HepG2 (cell line): ENCODE measurements around the gene LDLRAD4. TPM values are rescaled to one million over a fixed set of nuclear protein-coding genes. Genes with fewer than 3 reads are reported as not detected.

Experiments
- ATAC-seq: fragments of 200-7000 bp; cut with Tn5 transposase; 3 replicates; pipeline ENCODE4 v1.9.1; 2020; ENCODE audit warnings: mild to moderate bottlenecking, moderate library complexity
- BruUV-seq: library from RNA; stranded (reverse); fragments of 400-500 nt; replicated peaks from 2 replicates; lab custom pipeline; 2021; lab: Mats Ljungman, UMichigan
- CTCF ChIA-PET: fragments of 300-600 bp; formaldehyde crosslinking; extraction: SDS; loops from one replicate; lab custom pipeline; 2021; ENCODE audit warnings: low total read pairs, inconsistent platforms, low intra/inter-chr PET ratio; lab: Yijun Ruan, JAX
- POLR2A ChIA-PET: fragments of 350-600 bp; sonication (Branson Sonifier 250); formaldehyde crosslinking; loops from one replicate; lab custom pipeline; 2020; ENCODE audit warnings: antibody characterized with exemption, inconsistent platforms; lab: Yijun Ruan, JAX
- DNase-seq: peaks from one replicate; pipeline ENCODE4 v3.0.0-alpha.2; 2015; ENCODE audit warnings: low spot score
- FAIRE-seq: peaks from 3 replicates; lab custom pipeline; 2011; peaks lifted over from hg19 to GRCh38; lab: Jason Lieb, UNC
- H2AFZ ChIP-seq: one replicate; pipeline ENCODE4 v1.6.1; 2011; ENCODE audit warnings: low read length, inconsistent platforms
- H3K27ac ChIP-seq: fragments of 300-600 bp; 3 replicates; pipeline ENCODE4 v1.8.0; 2011; ENCODE audit warnings: mixed run types, mild to moderate bottlenecking, mixed read lengths, low read length, inconsistent platforms; ENCODE audit not compliant: insufficient read depth; ENCODE audit errors: extremely low read length
- H3K27me3 ChIP-seq, 2 experiments: fragments of 200-600 bp in 1 of 2; 2 replicates in 1 of 2; 3 replicates in 1 of 2; pipeline versions ENCODE4 v1.6.0 to v1.8.0; 2011; ENCODE audit warnings: low read length in 2 of 2, mild to moderate bottlenecking in 2 of 2, moderate library complexity in 2 of 2, inconsistent platforms in 1 of 2; ENCODE audit not compliant: insufficient read depth in 2 of 2, control insufficient read depth in 1 of 2
- H3K36me3 ChIP-seq, 2 experiments: fragments of 200-600 bp in 1 of 2; replicated peaks in 1 of 2; 2 replicates in 1 of 2; 3 replicates in 1 of 2; pipeline versions ENCODE4 v1.5.1 to v1.8.0; 2011; ENCODE audit warnings: low read length in 2 of 2, inconsistent platforms in 1 of 2; ENCODE audit not compliant: insufficient read depth in 2 of 2, control insufficient read depth in 1 of 2
- H3K4me1 ChIP-seq: 2 replicates; pipeline ENCODE4 v1.5.1; 2012; ENCODE audit warnings: low read length, inconsistent platforms; ENCODE audit not compliant: insufficient read depth
- H3K4me2 ChIP-seq: 2 replicates; pipeline ENCODE4 v1.6.0; 2011; ENCODE audit warnings: low read depth, low read length, inconsistent platforms
- H3K4me3 ChIP-seq, 3 experiments: fragments of 200-600 bp in 1 of 3; sonication (generic), shearing (Covaris generic) in 1 of 3; replicated peaks in 1 of 3; 2 replicates each; pipeline ENCODE4 v1.5.1; 2011 to 2016; ENCODE audit warnings: low read length in 3 of 3, inconsistent platforms in 2 of 3, low read depth in 2 of 3, mild to moderate bottlenecking in 2 of 3, control low read depth in 1 of 3, mixed read lengths in 1 of 3; ENCODE audit not compliant: insufficient read depth in 1 of 3
- H3K79me2 ChIP-seq: one replicate; pipeline ENCODE4 v1.6.1; 2011; ENCODE audit warnings: low read length, inconsistent platforms; ENCODE audit not compliant: insufficient read depth
- H3K9ac ChIP-seq: 2 replicates; pipeline ENCODE4 v1.6.0; 2011; ENCODE audit warnings: mild to moderate bottlenecking, low read depth, low read length, inconsistent platforms; ENCODE audit not compliant: insufficient read depth
- H3K9me3 ChIP-seq: 2 replicates; pipeline ENCODE4 v1.5.1; 2012; ENCODE audit warnings: mild to moderate bottlenecking, low read length
- H4K20me1 ChIP-seq: 2 replicates; pipeline ENCODE4 v1.6.0; 2011; ENCODE audit warnings: inconsistent platforms, mild to moderate bottlenecking, low read length, moderate library complexity; ENCODE audit not compliant: insufficient read depth
- ARNT2 ChIP-seq: sonication (generic); formaldehyde crosslinking; IDR thresholded peaks from 2 replicates; pipeline ENCODE4 v1.8.0; 2022; ENCODE audit warnings: mild to moderate bottlenecking, low read depth, missing genetic modification reagents, moderate library complexity
- BATF2 ChIP-seq: sonication (generic); formaldehyde crosslinking; IDR thresholded peaks from 2 replicates; pipeline ENCODE4 v1.8.0; 2022; ENCODE audit warnings: mild to moderate bottlenecking, missing genetic modification reagents, moderate library complexity
- CBX1 ChIP-seq: IDR thresholded peaks from one replicate; pipeline ENCODE4 v1.6.1; 2016; ENCODE audit warnings: antibody characterized with exemption, low read depth
- CHCHD3 ChIP-seq: sonication (generic); formaldehyde crosslinking; IDR thresholded peaks from 2 replicates; pipeline ENCODE4 v1.8.0; 2022; ENCODE audit warnings: mild to moderate bottlenecking, missing genetic modification reagents, moderate library complexity
- DPF2 ChIP-seq: sonication (generic); formaldehyde crosslinking; IDR thresholded peaks from 2 replicates; pipeline ENCODE4 v1.4.0; 2020; ENCODE audit warnings: mild to moderate bottlenecking, low read depth, missing genetic modification reagents, borderline replicate concordance
- EED ChIP-seq: sonication (generic); formaldehyde crosslinking; IDR thresholded peaks from 2 replicates; pipeline ENCODE4 v1.5.0; 2020; ENCODE audit warnings: mild to moderate bottlenecking, missing genetic modification reagents
- KDM5A ChIP-seq: fragments of 200-600 bp; sonication (generic); IDR thresholded peaks from 2 replicates; pipeline ENCODE4 v1.7.0; 2018; ENCODE audit warnings: antibody characterized with exemption, mild to moderate bottlenecking, low read length, borderline replicate concordance
- NKX3-1 ChIP-seq: sonication (generic); formaldehyde crosslinking; IDR thresholded peaks from 2 replicates; pipeline ENCODE4 v1.5.0; 2020; ENCODE audit warnings: missing genetic modification reagents
- ZBTB26 ChIP-seq: IDR thresholded peaks from 2 replicates; pipeline ENCODE4 v1.6.1; 2016; ENCODE audit warnings: missing compliant biosample characterization, missing genetic modification reagents, borderline replicate concordance
- ZNF382 ChIP-seq: sonication (generic); formaldehyde crosslinking; IDR thresholded peaks from 2 replicates; pipeline ENCODE4 v1.5.0; 2020; ENCODE audit warnings: missing genetic modification reagents, mild to moderate bottlenecking, borderline replicate concordance
- WGBS: methylation state at CpG from one replicate; pipeline ENCODE4 v1.1.6; 2017; ENCODE audit warnings: low lambda C conversion rate; 5-methylcytosine and 5-hydroxymethylcytosine counted together
- in situ Hi-C: cut with HindIII; loops from 2 replicates; pipeline ENCODE4 v1.10.0; 2017; ENCODE audit warnings: low pct_unique_long_range_greater_than_20kb; ENCODE audit not compliant: extremely low pct_ligation_motif_present
- intact Hi-C: fragments of 100-400 bp; cut with micrococcal nuclease; formaldehyde crosslinking; loops from one replicate; pipeline ENCODE4 v1.10.0; 2022; ENCODE audit not compliant: unreplicated experiment
- polyA plus RNA-seq, 8 experiments: library from polyadenylated mRNA; depleted of rRNA in 3 of 8; stranded (reverse) in 7 of 8; unstranded in 1 of 8; fragments of >200 nt; fragmentation: Illumina TruSeq in 4 of 8; extraction: Trizol in 4 of 8; gene quantifications; 2 replicates each; pipeline versions ENCODE4 v1.2.1 to v1.2.3, GENCODE V29; 2011 to 2016; ENCODE audit warnings: low read depth in 4 of 8, missing spikeins in 1 of 8, mixed read lengths in 1 of 8; ENCODE audit not compliant: insufficient read depth in 1 of 8
- total RNA-seq, 5 experiments: library from RNA; depleted of rRNA; stranded (reverse); fragments of >200 nt; fragmentation: Illumina TruSeq; extraction: Trizol; gene quantifications; 2 replicates each; pipeline ENCODE4 v1.2.3, GENCODE V29; 2016; ENCODE audit warnings: low read depth in 1 of 5

LDLRAD4 gene
- total and polyA plus RNA-seq, 2 of the 13 experiments (the other 11 are each of a cell fraction or from before 2014, with no cell fraction given), result 13.6 to 20.9 TPM

GRCh38 chr18:13621886-13622619 lies 403.5 kb downstream of the LDLRAD4 start:
- H3K4me3 ChIP-seq, result no peak overlapping the region
- H3K79me2 ChIP-seq, result no peaks in the 10 kb centered on the region
- TF ChIP-seq ARNT2 (CRISPR knock-in tag), result no peak
- no peak for TF ChIP-seq DPF2 (CRISPR knock-in tag)
- no peak for TF ChIP-seq ZNF382
- no peak for TF ChIP-seq CHCHD3
- no peak for TF ChIP-seq KDM5A
- TF ChIP-seq CBX1, result no peak
- no peak for TF ChIP-seq NKX3-1
- no peak for TF ChIP-seq BATF2 (CRISPR knock-in tag)
- no peak for TF ChIP-seq EED (CRISPR knock-in tag)
- TF ChIP-seq ZBTB26 (CRISPR knock-in tag), result no peak
- no peak overlapping the region for H2AFZ ChIP-seq
- H3K9ac ChIP-seq, result no peak overlapping the region
- H3K9me3 ChIP-seq, result no peaks in the 10 kb centered on the region
- peaks cover 8% of the 10 kb centered on the region; the same call in 1 of the 2 replicates for H3K4me1 ChIP-seq
- no peak for DNase-seq
- in situ Hi-C loops (no loop called here), intact Hi-C loops (no loop called here)
- POLR2A ChIA-PET, result no interaction called here
- no peak overlapping the region for H3K27ac ChIP-seq
- H4K20me1 ChIP-seq, result no peaks in the 10 kb centered on the region
- CTCF ChIA-PET, result no interaction called here
- no peak for ATAC-seq
- WGBS, result 84% methylated on average over 7 of the region's 19 CpGs
- no TSS peak for BruUV-seq
- H3K27me3 ChIP-seq, result no peaks in the 10 kb centered on the region
- no peak for FAIRE-seq
- no peaks in the 10 kb centered on the region for H3K36me3 ChIP-seq
- H3K4me2 ChIP-seq, result no peak overlapping the region
